ENCODE data around the gene CHTF18. TPM values are rescaled to one million over a fixed set of nuclear protein-coding genes. Genes with fewer than 3 reads are reported as not detected.

The CHTF18 gene
- total RNA-seq, 1 experiment from 2014 or later = 154 TPM

- CTCF ChIA-PET = no interaction called here
- no peak for DNase-seq
- no TSS peak for BruUV-seq (replicated peaks)
- no peak overlapping the region for H3K4me3 Mint-ChIP-seq (ENCODE audit: low read depth, unreplicated experiment)
- H3K27ac Mint-ChIP-seq (ENCODE audit: unreplicated experiment) = no peak overlapping the region
- TF ChIP-seq CTCF (IDR thresholded peaks at IDR 0.05; ENCODE audit: unreplicated experiment) = no peak
- no peaks in the 10 kb centered on the region for H3K36me3 Mint-ChIP-seq (ENCODE audit: insufficient read depth, unreplicated experiment)
- no peaks in the 10 kb centered on the region for H3K4me1 Mint-ChIP-seq (ENCODE audit: low read depth, unreplicated experiment)
- H3K27me3 Mint-ChIP-seq (ENCODE audit: unreplicated experiment) = peaks cover 69% of the 10 kb centered on the region
- intact Hi-C loops (cut with micrococcal nuclease; ENCODE audit: unreplicated experiment) = no loop called here
- H3K9me3 Mint-ChIP-seq (ENCODE audit: low read depth, unreplicated experiment) = no peaks in the 10 kb centered on the region
These were observed 37.1 kb downstream of the CHTF18 start for GRCh38 chr16:825341-826061.

- CTCF ChIA-PET = no interaction called here
- Mint-ChIP-seq H3K36me3 (ENCODE audit: insufficient read depth, unreplicated experiment) (no peaks in the 10 kb centered on the region), H3K4me1 (ENCODE audit: low read depth, unreplicated experiment) (no peaks in the 10 kb centered on the region), H3K4me3 (ENCODE audit: low read depth, unreplicated experiment) (no peak overlapping the region), H3K9me3 (ENCODE audit: low read depth, unreplicated experiment) (no peaks in the 10 kb centered on the region), H3K27ac (ENCODE audit: unreplicated experiment) (no peak overlapping the region), H3K27me3 (ENCODE audit: unreplicated experiment) (peaks cover 76% of the 10 kb centered on the region)
- DNase-seq = no peak
- intact Hi-C loops (cut with micrococcal nuclease; ENCODE audit: unreplicated experiment) = no loop called here
- no TSS peak for BruUV-seq (replicated peaks)
- TF ChIP-seq CTCF (IDR thresholded peaks at IDR 0.05; ENCODE audit: unreplicated experiment) = no peak
These were observed 39.1 kb downstream of the CHTF18 start for GRCh38 chr16:827513-827912.

- no peaks in the 10 kb centered on the region for H3K4me1 Mint-ChIP-seq (ENCODE audit: low read depth, unreplicated experiment)
- H3K9me3 Mint-ChIP-seq (ENCODE audit: low read depth, unreplicated experiment) = no peaks in the 10 kb centered on the region
- no TSS peak for BruUV-seq (replicated peaks)
- H3K27me3 Mint-ChIP-seq (ENCODE audit: unreplicated experiment) = peaks cover 82% of the 10 kb centered on the region
- no peaks in the 10 kb centered on the region for H3K36me3 Mint-ChIP-seq (ENCODE audit: insufficient read depth, unreplicated experiment)
- CTCF ChIA-PET = no interaction called here
- DNase-seq = no peak
- no peak overlapping the region for H3K27ac Mint-ChIP-seq (ENCODE audit: unreplicated experiment)
- intact Hi-C loops (cut with micrococcal nuclease; ENCODE audit: unreplicated experiment) = no loop called here
- TF ChIP-seq CTCF (IDR thresholded peaks at IDR 0.05; ENCODE audit: unreplicated experiment) = no peak
- H3K4me3 Mint-ChIP-seq (ENCODE audit: low read depth, unreplicated experiment) = no peak overlapping the region
These were observed 40.5 kb downstream of the CHTF18 start for GRCh38 chr16:828891-829290.

GRCh38 chr16:830107-830870 lies 41.9 kb downstream of the CHTF18 start:
- Mint-ChIP-seq H3K27ac (ENCODE audit: unreplicated experiment) (no peak overlapping the region), H3K4me3 (ENCODE audit: low read depth, unreplicated experiment) (no peak overlapping the region), H3K36me3 (ENCODE audit: insufficient read depth, unreplicated experiment) (peaks cover 5% of the 10 kb centered on the region), H3K27me3 (ENCODE audit: unreplicated experiment) (peaks cover 83% of the 10 kb centered on the region), H3K4me1 (ENCODE audit: low read depth, unreplicated experiment) (no peaks in the 10 kb centered on the region), H3K9me3 (ENCODE audit: low read depth, unreplicated experiment) (no peaks in the 10 kb centered on the region)
- intact Hi-C loops (cut with micrococcal nuclease; ENCODE audit: unreplicated experiment) = no loop called here
- CTCF ChIA-PET = interaction anchor here (0.6 kb wide), 1 partner anchor 9 kb away, joined by 3 read pairs; no protein-coding TSS in a partner anchor
- no peak for DNase-seq
- TF ChIP-seq CTCF (IDR thresholded peaks at IDR 0.05; ENCODE audit: unreplicated experiment) = no peak
- BruUV-seq (replicated peaks) = no TSS peak
